Measurements from ENCODE around the gene GLCCI1.

GLCCI1 gene

GRCh38 chr7:8015100-8015745, 46.6 kb downstream of the GLCCI1 start:
- Histone ChIP-seq H2BK15ac (replicated peaks; ENCODE audit: low read depth) (no peak overlapping the region), H3K27me3 (ENCODE audit: insufficient read depth, low read length, poor library complexity) (no peaks in the 10 kb centered on the region), H2BK5ac (ENCODE audit: low read length) (no peak overlapping the region), H3K27ac (ENCODE audit: low read depth, low read length) (no peak overlapping the region), H4K5ac (ENCODE audit: low read length) (no peak overlapping the region), H3K18ac (ENCODE audit: low read length) (no peak overlapping the region), H3K4ac (ENCODE audit: low read depth, low read length) (no peak overlapping the region), H2AK5ac (ENCODE audit: low read length) (no peak overlapping the region), H3K56ac (ENCODE audit: low read length) (no peak overlapping the region), H2BK120ac (ENCODE audit: low read depth, low read length) (no peak overlapping the region), H3K4me3 (ENCODE audit: low read length) (no peak overlapping the region), H3K79me2 (ENCODE audit: control insufficient read depth, insufficient read depth, low read length) (no peaks in the 10 kb centered on the region), H3K4me1 (ENCODE audit: control insufficient read depth, low read depth, low read length) (no peaks in the 10 kb centered on the region), H3K79me1 (ENCODE audit: low read length) (no peaks in the 10 kb centered on the region), H3K36me3 (ENCODE audit: control insufficient read depth, insufficient read depth, low read length) (no peaks in the 10 kb centered on the region), H3K23ac (ENCODE audit: low read length) (no peak overlapping the region), H3K4me2 (ENCODE audit: low read length) (no peak overlapping the region), H4K8ac (ENCODE audit: low read depth, low read length) (no peak overlapping the region), H3K9ac (ENCODE audit: low read length) (no peak overlapping the region)
- WGBS (ENCODE audit: extremely low coverage, insufficient coverage, low lambda C conversion rate): no CpG with 5 or more reads among the region's 1 CpG
- no peak for DNase-seq

- no peak overlapping the region for H3K4ac ChIP-seq (ENCODE audit: low read depth, low read length)
- no peak overlapping the region for H3K56ac ChIP-seq (ENCODE audit: low read length)
- H3K27ac ChIP-seq (ENCODE audit: low read depth, low read length): no peak overlapping the region
- no peak for DNase-seq
- no peak overlapping the region for H3K4me2 ChIP-seq (ENCODE audit: low read length)
- no peaks in the 10 kb centered on the region for H3K27me3 ChIP-seq (ENCODE audit: insufficient read depth, low read length, poor library complexity)
- H3K4me1 ChIP-seq (ENCODE audit: control insufficient read depth, low read depth, low read length): no peaks in the 10 kb centered on the region
- no peak overlapping the region for H4K5ac ChIP-seq (ENCODE audit: low read length)
- H3K79me2 ChIP-seq (ENCODE audit: control insufficient read depth, insufficient read depth, low read length): no peaks in the 10 kb centered on the region
- H3K18ac ChIP-seq (ENCODE audit: low read length): no peak overlapping the region
- H3K23ac ChIP-seq (ENCODE audit: low read length): no peak overlapping the region
- H3K9ac ChIP-seq (ENCODE audit: low read length): no peak overlapping the region
- WGBS (ENCODE audit: extremely low coverage, insufficient coverage, low lambda C conversion rate): 100% methylated on average over 1 of the region's 4 CpGs
- no peak overlapping the region for H4K8ac ChIP-seq (ENCODE audit: low read depth, low read length)
- no peak overlapping the region for H2BK15ac ChIP-seq (replicated peaks; ENCODE audit: low read depth)
- no peaks in the 10 kb centered on the region for H3K79me1 ChIP-seq (ENCODE audit: low read length)
- no peak overlapping the region for H2BK5ac ChIP-seq (ENCODE audit: low read length)
- H3K4me3 ChIP-seq (ENCODE audit: low read length): no peak overlapping the region
- no peak overlapping the region for H2AK5ac ChIP-seq (ENCODE audit: low read length)
- H2BK120ac ChIP-seq (ENCODE audit: low read depth, low read length): no peak overlapping the region
- no peaks in the 10 kb centered on the region for H3K36me3 ChIP-seq (ENCODE audit: control insufficient read depth, insufficient read depth, low read length)
These were observed 47.1 kb downstream of the GLCCI1 start for GRCh38 chr7:8015746-8016120.

GRCh38 chr7:8017423-8017822, 48.8 kb downstream of the GLCCI1 start:
- Histone ChIP-seq H2BK15ac (replicated peaks; ENCODE audit: low read depth) (no peak overlapping the region), H3K27me3 (ENCODE audit: insufficient read depth, low read length, poor library complexity) (no peaks in the 10 kb centered on the region), H3K23ac (ENCODE audit: low read length) (no peak overlapping the region), H3K56ac (ENCODE audit: low read length) (no peak overlapping the region), H3K4me1 (ENCODE audit: control insufficient read depth, low read depth, low read length) (no peaks in the 10 kb centered on the region), H3K4ac (ENCODE audit: low read depth, low read length) (no peak overlapping the region), H3K27ac (ENCODE audit: low read depth, low read length) (no peak overlapping the region), H2BK5ac (ENCODE audit: low read length) (no peak overlapping the region), H3K79me1 (ENCODE audit: low read length) (no peaks in the 10 kb centered on the region), H3K4me2 (ENCODE audit: low read length) (no peak overlapping the region), H4K5ac (ENCODE audit: low read length) (no peak overlapping the region), H3K4me3 (ENCODE audit: low read length) (no peak overlapping the region), H3K9ac (ENCODE audit: low read length) (no peak overlapping the region), H2BK120ac (ENCODE audit: low read depth, low read length) (no peak overlapping the region), H3K36me3 (ENCODE audit: control insufficient read depth, insufficient read depth, low read length) (no peaks in the 10 kb centered on the region), H2AK5ac (ENCODE audit: low read length) (no peak overlapping the region), H4K8ac (ENCODE audit: low read depth, low read length) (no peak overlapping the region), H3K79me2 (ENCODE audit: control insufficient read depth, insufficient read depth, low read length) (no peaks in the 10 kb centered on the region), H3K18ac (ENCODE audit: low read length) (no peak overlapping the region)
- no CpG with 5 or more reads among the region's 1 CpG for WGBS (ENCODE audit: extremely low coverage, insufficient coverage, low lambda C conversion rate)
- DNase-seq: no peak

- Histone ChIP-seq H3K79me2 (ENCODE audit: control insufficient read depth, insufficient read depth, low read length) (no peaks in the 10 kb centered on the region), H2BK5ac (ENCODE audit: low read length) (no peak overlapping the region), H3K18ac (ENCODE audit: low read length) (no peak overlapping the region), H3K4ac (ENCODE audit: low read depth, low read length) (no peak overlapping the region), H2AK5ac (ENCODE audit: low read length) (no peak overlapping the region), H3K27ac (ENCODE audit: low read depth, low read length) (no peak overlapping the region), H3K4me3 (ENCODE audit: low read length) (no peak overlapping the region), H3K9ac (ENCODE audit: low read length) (no peak overlapping the region), H4K8ac (ENCODE audit: low read depth, low read length) (no peak overlapping the region), H3K79me1 (ENCODE audit: low read length) (no peaks in the 10 kb centered on the region), H3K4me1 (ENCODE audit: control insufficient read depth, low read depth, low read length) (no peaks in the 10 kb centered on the region), H3K4me2 (ENCODE audit: low read length) (no peak overlapping the region), H2BK15ac (replicated peaks; ENCODE audit: low read depth) (no peak overlapping the region), H3K56ac (ENCODE audit: low read length) (no peak overlapping the region), H3K36me3 (ENCODE audit: control insufficient read depth, insufficient read depth, low read length) (no peaks in the 10 kb centered on the region), H3K27me3 (ENCODE audit: insufficient read depth, low read length, poor library complexity) (no peaks in the 10 kb centered on the region), H4K5ac (ENCODE audit: low read length) (no peak overlapping the region), H2BK120ac (ENCODE audit: low read depth, low read length) (no peak overlapping the region), H3K23ac (ENCODE audit: low read length) (no peak overlapping the region)
- no peak for DNase-seq
- no CpG with 5 or more reads among the region's 1 CpG for WGBS (ENCODE audit: extremely low coverage, insufficient coverage, low lambda C conversion rate)
These were observed 50.4 kb downstream of the GLCCI1 start for GRCh38 chr7:8018961-8019360.

GRCh38 chr7:8022628-8023027, 54.0 kb downstream of the GLCCI1 start:
- no peak overlapping the region for H3K4me2 ChIP-seq (ENCODE audit: low read length)
- no peak overlapping the region for H4K5ac ChIP-seq (ENCODE audit: low read length)
- no peak overlapping the region for H3K4ac ChIP-seq (ENCODE audit: low read depth, low read length)
- H2BK5ac ChIP-seq (ENCODE audit: low read length): no peak overlapping the region
- H3K18ac ChIP-seq (ENCODE audit: low read length): no peak overlapping the region
- H3K27ac ChIP-seq (ENCODE audit: low read depth, low read length): no peak overlapping the region
- no peaks in the 10 kb centered on the region for H3K79me1 ChIP-seq (ENCODE audit: low read length)
- no peak overlapping the region for H2BK120ac ChIP-seq (ENCODE audit: low read depth, low read length)
- H3K27me3 ChIP-seq (ENCODE audit: insufficient read depth, low read length, poor library complexity): no peaks in the 10 kb centered on the region
- no CpG with 5 or more reads among the region's 1 CpG for WGBS (ENCODE audit: extremely low coverage, insufficient coverage, low lambda C conversion rate)
- H3K36me3 ChIP-seq (ENCODE audit: control insufficient read depth, insufficient read depth, low read length): no peaks in the 10 kb centered on the region
- H2AK5ac ChIP-seq (ENCODE audit: low read length): no peak overlapping the region
- no peak overlapping the region for H3K56ac ChIP-seq (ENCODE audit: low read length)
- no peak overlapping the region for H3K4me3 ChIP-seq (ENCODE audit: low read length)
- H2BK15ac ChIP-seq (replicated peaks; ENCODE audit: low read depth): no peak overlapping the region
- H3K23ac ChIP-seq (ENCODE audit: low read length): no peak overlapping the region
- no peak overlapping the region for H3K9ac ChIP-seq (ENCODE audit: low read length)
- DNase-seq: no peak
- H3K79me2 ChIP-seq (ENCODE audit: control insufficient read depth, insufficient read depth, low read length): no peaks in the 10 kb centered on the region
- H3K4me1 ChIP-seq (ENCODE audit: control insufficient read depth, low read depth, low read length): no peaks in the 10 kb centered on the region
- H4K8ac ChIP-seq (ENCODE audit: low read depth, low read length): no peak overlapping the region

GRCh38 chr7:8035192-8035591, 66.6 kb downstream of the GLCCI1 start:
- peak; percentile 7 for DNase-seq
- H3K79me2 ChIP-seq (ENCODE audit: control insufficient read depth, insufficient read depth, low read length): no peaks in the 10 kb centered on the region
- no peak overlapping the region for H3K23ac ChIP-seq (ENCODE audit: low read length)
- H4K8ac ChIP-seq (ENCODE audit: low read depth, low read length): no peak overlapping the region
- no peak overlapping the region for H3K56ac ChIP-seq (ENCODE audit: low read length)
- H2AK5ac ChIP-seq (ENCODE audit: low read length): no peak overlapping the region
- H3K27me3 ChIP-seq (ENCODE audit: insufficient read depth, low read length, poor library complexity): no peaks in the 10 kb centered on the region
- WGBS (ENCODE audit: extremely low coverage, insufficient coverage, low lambda C conversion rate): no CpG with 5 or more reads among the region's 4 CpGs
- H4K5ac ChIP-seq (ENCODE audit: low read length): no peak overlapping the region
- H2BK15ac ChIP-seq (replicated peaks; ENCODE audit: low read depth): no peak overlapping the region
- no peak overlapping the region for H3K4me2 ChIP-seq (ENCODE audit: low read length)
- no peak overlapping the region for H3K4ac ChIP-seq (ENCODE audit: low read depth, low read length)
- H3K4me3 ChIP-seq (ENCODE audit: low read length): no peak overlapping the region
- no peaks in the 10 kb centered on the region for H3K79me1 ChIP-seq (ENCODE audit: low read length)
- H3K4me1 ChIP-seq (ENCODE audit: control insufficient read depth, low read depth, low read length): no peaks in the 10 kb centered on the region
- H3K9ac ChIP-seq (ENCODE audit: low read length): no peak overlapping the region
- no peak overlapping the region for H3K18ac ChIP-seq (ENCODE audit: low read length)
- H2BK120ac ChIP-seq (ENCODE audit: low read depth, low read length): no peak overlapping the region
- H3K36me3 ChIP-seq (ENCODE audit: control insufficient read depth, insufficient read depth, low read length): no peaks in the 10 kb centered on the region
- no peak overlapping the region for H3K27ac ChIP-seq (ENCODE audit: low read depth, low read length)
- no peak overlapping the region for H2BK5ac ChIP-seq (ENCODE audit: low read length)

Data from mesendoderm (in vitro differentiated cells).